GM19193 (cell line): ENCODE results near the gene AP1AR.

Source experiments
- POLR2A ChIP-seq: IDR thresholded peaks from 4 replicates; pipeline ENCODE4 v1.6.1; 2011; ENCODE audit not compliant: insufficient read depth, insufficient read length; ENCODE audit errors: extremely low read depth

Gene AP1AR

DNA sequence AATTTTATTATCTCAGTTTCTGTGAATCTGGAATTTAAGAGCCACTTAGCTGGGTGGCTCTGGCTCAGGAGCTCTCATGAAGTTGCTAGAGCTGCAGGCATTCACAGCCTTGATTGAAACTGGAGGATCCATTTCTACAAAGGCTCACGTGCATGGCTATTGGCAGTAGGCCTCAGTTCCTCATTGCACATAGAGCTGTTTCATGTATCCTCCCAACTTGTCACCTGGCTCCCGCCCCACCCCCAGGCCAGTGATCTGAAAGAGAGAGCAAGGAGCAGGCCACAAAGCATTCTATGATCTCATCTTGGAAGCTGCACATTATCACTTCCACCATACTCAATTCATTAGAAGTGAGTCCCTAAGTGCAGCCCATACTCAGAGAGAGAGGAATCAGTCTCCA lies 18.5 kb upstream of the AP1AR start:
- TF ChIP-seq POLR2A: no peak

DNA sequence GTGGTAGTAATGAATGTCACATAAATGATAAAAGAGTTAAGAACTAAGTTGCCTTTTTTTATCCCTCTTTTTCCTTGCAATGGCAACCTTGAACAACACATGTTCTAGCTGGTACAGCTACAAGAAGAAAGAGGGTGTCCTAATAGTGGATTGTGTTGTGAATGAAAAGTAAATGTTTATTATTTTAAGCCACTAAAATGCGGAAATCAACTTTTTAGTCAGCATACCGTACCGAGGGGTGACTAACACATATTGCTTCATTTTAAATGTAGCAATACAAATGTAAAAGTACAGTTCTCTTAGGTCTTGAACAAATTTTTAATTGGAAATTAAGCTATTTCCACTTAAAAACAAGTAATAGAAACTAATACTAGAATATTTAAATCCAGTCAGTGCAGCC lies 17.7 kb upstream of the AP1AR start:
- no peak for TF ChIP-seq POLR2A

DNA sequence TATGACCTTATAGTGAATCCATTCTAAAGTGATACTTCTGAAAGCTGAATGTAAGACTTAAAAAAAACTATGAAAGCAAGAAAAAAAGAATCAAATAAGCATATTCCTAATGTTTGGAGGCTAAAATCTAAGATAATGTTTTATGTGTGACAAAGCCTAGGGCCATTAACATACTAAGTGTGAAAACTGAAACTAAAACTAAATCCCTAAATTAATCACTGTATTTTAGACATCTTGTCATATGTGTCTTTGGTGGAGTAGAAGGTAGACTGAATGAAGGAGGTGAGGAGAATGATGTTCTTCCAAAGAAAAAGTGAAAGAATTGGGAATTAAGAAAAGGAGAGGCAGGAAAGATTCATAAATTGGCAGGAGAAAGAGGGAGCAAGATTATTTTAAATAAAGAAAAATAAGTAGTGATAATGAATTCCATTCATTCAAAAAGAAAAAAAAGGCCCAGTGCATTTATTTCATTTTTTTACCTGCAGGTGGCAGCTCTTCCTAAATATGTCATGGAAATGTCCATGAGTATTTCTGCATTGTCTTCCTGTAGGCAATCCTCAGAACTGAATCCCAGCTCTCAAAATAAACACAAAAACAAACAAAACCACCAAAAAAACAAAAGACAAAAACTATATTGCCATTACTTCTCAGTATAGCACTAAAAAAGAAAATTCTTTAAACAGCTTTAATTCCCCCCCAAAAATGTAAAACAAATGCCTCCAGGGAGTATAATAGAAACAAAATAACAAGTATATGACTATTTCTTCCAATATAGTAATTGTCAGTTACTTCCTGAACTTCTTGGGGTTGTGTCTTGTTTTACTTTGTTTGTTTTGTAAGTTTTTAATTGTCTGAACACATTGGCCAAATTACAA lies 17.0 kb upstream of the AP1AR start:
- no peak for TF ChIP-seq POLR2A

DNA sequence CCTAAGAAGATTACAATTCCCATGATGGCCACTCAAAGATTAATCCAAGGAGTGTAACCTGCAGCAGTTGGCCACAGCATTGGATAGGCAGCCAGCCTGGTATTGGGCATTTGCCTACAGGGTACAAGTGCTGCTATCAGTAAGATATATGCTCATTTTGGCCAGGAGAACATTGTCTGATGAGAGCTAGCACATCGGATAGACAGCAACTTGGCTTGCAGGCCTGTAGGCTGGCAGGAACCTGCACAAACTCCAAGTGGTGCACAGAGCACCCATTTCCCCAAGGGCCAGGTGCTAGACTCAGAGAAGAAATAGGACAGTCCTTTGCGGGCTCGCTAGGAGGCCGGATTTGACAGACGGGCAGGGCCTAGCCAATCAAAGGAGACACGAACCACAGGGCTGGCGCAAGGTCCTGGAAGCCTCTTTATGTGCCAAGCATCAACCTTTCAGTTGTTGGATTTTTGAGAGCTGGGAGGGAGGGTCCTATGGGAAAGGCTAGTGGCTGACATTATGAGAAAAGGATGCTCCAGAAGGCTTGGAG lies 11.7 kb upstream of the AP1AR start:
- TF ChIP-seq POLR2A: no peak

DNA sequence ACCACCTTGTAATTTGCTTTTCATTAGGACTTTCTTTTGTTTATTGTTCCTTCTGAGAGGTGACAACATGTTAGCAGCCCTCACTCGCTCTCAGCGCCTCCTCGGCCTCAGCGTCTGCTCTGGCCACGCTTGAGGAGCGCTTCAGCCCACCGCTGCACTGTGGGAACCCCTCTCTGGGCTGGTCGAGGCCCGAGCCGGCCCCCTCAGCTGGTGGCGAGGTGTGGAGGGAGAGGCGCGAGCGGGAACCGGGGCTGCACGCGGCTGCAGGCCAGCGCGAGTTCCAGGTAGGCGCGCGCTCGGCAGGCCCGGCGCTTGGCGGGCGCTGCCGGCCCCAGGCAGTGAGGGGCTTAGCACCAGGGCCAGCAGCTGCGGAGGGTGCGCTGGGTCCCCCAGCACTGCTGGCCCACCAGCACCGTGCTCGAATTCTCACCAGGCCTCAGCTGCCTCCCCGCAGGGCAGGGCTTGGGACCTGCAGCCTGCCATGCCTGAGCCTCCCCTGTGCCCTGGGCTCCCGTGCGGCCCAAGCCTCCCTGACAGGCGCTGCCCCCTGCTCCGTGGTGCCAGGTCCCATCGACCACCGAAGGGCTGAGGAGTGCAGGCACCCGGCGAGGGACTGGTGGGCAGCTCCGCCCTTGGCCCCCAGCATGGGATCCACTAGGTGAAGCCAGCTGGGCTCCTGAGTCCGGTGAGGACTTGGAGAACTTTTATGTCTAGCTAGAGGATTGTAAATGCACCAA lies 9.2 kb upstream of the AP1AR start:
- no peak for TF ChIP-seq POLR2A

- no peak for TF ChIP-seq POLR2A
Measured at GRCh38 chr4:112225157-112225556, 6.4 kb upstream of the AP1AR start.

DNA sequence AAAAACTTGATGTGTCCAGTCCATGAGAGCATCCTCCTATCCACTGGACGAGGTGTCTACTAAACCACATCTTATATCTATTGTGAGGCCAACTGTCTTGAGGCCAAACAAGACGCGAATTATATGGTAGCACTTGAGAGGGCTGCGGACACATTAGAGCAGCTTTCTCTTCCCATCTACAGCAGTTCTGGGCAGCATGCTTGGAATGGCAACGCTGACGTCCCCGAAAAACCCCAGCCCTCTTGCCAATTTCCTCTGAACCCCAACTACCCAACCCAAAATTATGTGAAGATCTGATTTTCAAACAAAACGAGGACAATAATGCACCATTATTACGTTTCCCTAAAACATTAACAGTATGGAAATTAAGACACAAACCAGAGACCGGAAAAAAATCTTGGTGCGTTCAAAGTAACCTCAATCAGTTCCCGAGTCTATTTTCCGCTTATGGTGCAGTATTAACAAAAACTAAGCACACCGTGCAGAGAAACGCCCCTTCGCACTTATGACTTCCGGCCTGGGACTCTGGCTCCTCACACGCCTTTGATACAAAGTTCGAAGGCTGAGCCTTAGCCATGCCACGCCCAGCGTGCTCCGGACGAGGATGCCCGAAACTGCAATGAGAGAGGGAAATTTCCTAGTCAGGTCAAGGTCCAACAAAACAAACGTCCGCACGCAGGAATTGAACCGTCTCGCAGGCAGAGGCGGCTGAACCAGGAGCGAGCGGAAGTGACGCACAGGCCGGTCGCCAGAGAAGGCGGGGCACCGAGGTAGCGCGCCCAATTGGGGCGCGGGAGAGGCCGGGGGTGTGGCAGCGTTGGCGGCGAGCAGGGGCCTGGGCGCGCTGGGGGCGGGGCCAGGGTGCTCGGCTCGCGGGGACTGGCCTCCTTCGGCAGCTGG lies 458 bp upstream of the AP1AR start:
- no peak for TF ChIP-seq POLR2A

GRCh38 chr4:112234952-112235609 lies 3.5 kb downstream of the AP1AR start:
- no peak for TF ChIP-seq POLR2A

- TF ChIP-seq POLR2A: no peak
Measured at GRCh38 chr4:112236040-112236439, 4.5 kb downstream of the AP1AR start.

- TF ChIP-seq POLR2A: no peak
Measured at GRCh38 chr4:112238833-112239232, 7.2 kb downstream of the AP1AR start.

DNA sequence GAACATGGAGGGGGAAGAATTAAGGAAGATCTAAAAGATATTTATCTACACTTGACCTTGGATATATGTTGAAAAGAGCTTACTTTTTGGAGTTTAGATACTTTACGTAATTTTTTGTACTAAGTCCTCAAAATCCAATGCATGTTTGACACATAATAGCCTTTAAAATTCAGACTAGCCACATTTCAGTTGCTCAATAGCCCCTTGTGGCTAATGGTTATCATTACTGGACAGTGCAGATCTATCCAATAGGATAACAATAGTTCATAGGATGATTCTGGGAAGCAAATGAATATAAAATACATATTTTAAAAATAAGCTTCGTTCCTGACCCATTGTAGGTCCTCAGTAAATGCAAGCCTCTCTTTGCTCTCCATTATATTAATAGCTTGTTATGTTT lies 13.8 kb downstream of the AP1AR start:
- TF ChIP-seq POLR2A: no peak

- no peak for TF ChIP-seq POLR2A
Measured at GRCh38 chr4:112247021-112247420, 15.4 kb downstream of the AP1AR start.

DNA sequence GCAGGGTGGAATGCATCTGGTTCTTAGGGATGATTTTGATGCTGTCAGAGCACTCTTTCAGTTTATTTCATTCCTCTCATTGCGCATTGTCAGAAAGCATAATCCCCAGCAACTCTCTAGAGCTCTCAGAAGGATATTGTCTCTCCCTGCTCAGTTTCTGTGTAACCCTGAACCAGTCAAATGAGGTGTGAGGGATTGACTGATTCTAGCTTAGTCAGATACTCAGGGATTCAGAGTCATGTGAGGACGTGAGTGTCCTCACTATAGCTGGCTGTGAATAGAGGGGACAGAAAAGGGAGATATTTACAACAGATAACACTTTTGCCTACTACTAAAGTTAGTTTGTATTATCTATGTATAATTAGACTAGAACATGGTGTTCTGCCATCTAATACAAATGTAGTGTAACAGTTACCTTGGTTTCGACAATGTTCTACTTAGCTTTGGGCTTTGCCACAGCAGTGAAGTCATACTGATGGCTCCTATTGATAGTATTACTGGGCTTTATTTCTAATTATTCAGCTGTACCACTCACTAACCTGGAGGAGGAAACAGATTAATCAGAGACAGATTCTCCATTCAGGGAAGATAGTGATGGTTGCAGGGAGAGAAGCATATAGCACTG lies 19.5 kb downstream of the AP1AR start:
- no peak for TF ChIP-seq POLR2A

- TF ChIP-seq POLR2A: no peak
Measured at GRCh38 chr4:112252234-112252633, 20.6 kb downstream of the AP1AR start.

- no peak for TF ChIP-seq POLR2A
Measured at GRCh38 chr4:112253382-112254000, 21.9 kb downstream of the AP1AR start.
